SK-N-MC (cell line): ENCODE results near the gene MAFG.

Experiments used
- EZH2 ChIP-seq: fragments of 200-600 bp; sonication (generic); IDR thresholded peaks from one replicate; pipeline ENCODE4 v1.6.1; 2017; ENCODE audit warnings: antibody characterized with exemption
- POLR2AphosphoS5 ChIP-seq: IDR thresholded peaks from 2 replicates; pipeline ENCODE4 v1.6.1; 2012; ENCODE audit warnings: mild to moderate bottlenecking, low read depth, low read length, borderline replicate concordance

GRCh38 chr17:81885454-81885853 is 42.1 kb downstream of the MAFG start:
- TF ChIP-seq POLR2AphosphoS5 (no peak), EZH2 (no peak)
